Measurements from ENCODE around the gene TRPV4.
"Not testable (repeated sequence)": the region's sequence is repeated elsewhere in the genome, so short reads cannot be mapped to it uniquely, and the experiment has no call there.

TRPV4 gene

GRCh38 chr12:109868182-109869051 is 35.2 kb upstream of the TRPV4 start:
- TF ChIP-seq CTCF (IDR thresholded peaks at IDR 0.05; ENCODE audit: low read depth, low read length): no peak
- no peak for DNase-seq (ENCODE audit: extremely low read depth, low read depth)

- no peak for DNase-seq (ENCODE audit: extremely low read depth, low read depth)
- TF ChIP-seq CTCF (IDR thresholded peaks at IDR 0.05; ENCODE audit: low read depth, low read length): no peak
These were observed 31.7 kb upstream of the TRPV4 start for GRCh38 chr12:109864916-109865315.

- TF ChIP-seq CTCF (IDR thresholded peaks at IDR 0.05; ENCODE audit: low read depth, low read length): no peak
- no peak for DNase-seq (ENCODE audit: extremely low read depth, low read depth)
These were observed 30.9 kb upstream of the TRPV4 start for GRCh38 chr12:109863847-109864712.

- not testable (repeated sequence) for DNase-seq (ENCODE audit: extremely low read depth, low read depth)
These were observed 29.3 kb upstream of the TRPV4 start for GRCh38 chr12:109862491-109862890.

- no peak for TF ChIP-seq CTCF (IDR thresholded peaks at IDR 0.05; ENCODE audit: low read depth, low read length)
- no peak for DNase-seq (ENCODE audit: extremely low read depth, low read depth)
These were observed 28.6 kb upstream of the TRPV4 start for GRCh38 chr12:109861689-109862314.

GRCh38 chr12:109860977-109861376 is 27.8 kb upstream of the TRPV4 start:
- TF ChIP-seq CTCF (IDR thresholded peaks at IDR 0.05; ENCODE audit: low read depth, low read length): no peak
- DNase-seq (ENCODE audit: extremely low read depth, low read depth): no peak

- no peak for DNase-seq (ENCODE audit: extremely low read depth, low read depth)
- no peak for TF ChIP-seq CTCF (IDR thresholded peaks at IDR 0.05; ENCODE audit: low read depth, low read length)
These were observed 25.6 kb upstream of the TRPV4 start for GRCh38 chr12:109858764-109859163.

Measured in AG09319 (cell line).